Measurements from ENCODE around the gene RDH13. TPM values are rescaled to one million over a fixed set of nuclear protein-coding genes. Genes with fewer than 3 reads are reported as not detected.
"Not testable (repeated sequence)": the region's sequence is repeated elsewhere in the genome, so short reads cannot be mapped to it uniquely, and the experiment has no call there.

The RDH13 gene
- total RNA-seq, 4 donors from 2014 or later = 11.1 to 16.4 (median 12.3) TPM

- 88% methylated on average over 7 of the region's 9 CpGs for WGBS
- no peak for TF ChIP-seq EP300 (IDR thresholded peaks at IDR 0.05)
- no peak for TF ChIP-seq POLR2A (IDR thresholded peaks at IDR 0.05; ENCODE audit: low read depth)
- no peaks in the 10 kb centered on the region for H3K9me3 ChIP-seq
- no peaks in the 10 kb centered on the region for H3K4me1 ChIP-seq
- no peaks in the 10 kb centered on the region for H3K27me3 ChIP-seq
- H3K4me3 ChIP-seq = no peak overlapping the region
- no peak for DNase-seq (ENCODE audit: extremely low spot score)
- no peak overlapping the region for H3K27ac ChIP-seq (replicated peaks in 1 of 4)
- peaks cover 21 to 68% (median 53%) of the 10 kb centered on the region in 4 donors for H3K36me3 ChIP-seq
- intact Hi-C loops (cut with DNase I) = no loop called here
Observed at GRCh38 chr19:55042344-55042678, 20.6 kb downstream of the RDH13 start.

DNA sequence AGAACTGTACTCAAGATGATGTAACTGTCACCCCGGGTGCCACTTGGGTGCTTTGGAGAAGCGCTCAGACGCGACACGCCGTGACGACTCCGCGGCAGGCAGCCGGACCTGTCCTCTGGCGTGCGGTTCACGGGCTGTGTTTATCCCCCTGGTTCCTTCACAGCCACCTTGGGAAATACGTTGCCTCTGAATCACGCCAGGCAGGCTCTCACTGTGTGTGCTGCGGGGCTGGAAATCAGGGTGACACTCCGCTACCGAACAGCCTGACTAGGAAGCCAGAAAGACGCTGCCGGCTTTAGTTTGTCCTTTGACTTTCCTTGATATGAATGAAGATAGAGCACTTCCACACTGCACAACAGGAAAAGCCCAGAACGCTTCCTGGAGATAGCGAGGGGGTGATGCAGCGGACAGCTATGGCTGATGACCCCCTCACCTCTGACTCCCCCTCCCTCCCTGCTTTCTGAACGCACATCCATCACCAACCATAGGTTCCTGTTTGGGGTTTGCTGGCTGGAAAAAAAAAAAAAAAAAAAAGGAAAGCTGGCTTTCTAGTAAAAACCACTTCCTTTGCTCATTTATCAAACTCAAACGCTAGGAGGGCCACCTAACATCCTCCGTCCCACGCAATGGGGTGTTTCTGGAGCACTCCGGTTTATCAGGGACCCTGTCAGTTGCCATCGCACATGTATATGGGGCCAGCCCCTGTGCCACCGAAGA is 21.2 kb downstream of the RDH13 start:
- Histone ChIP-seq H3K27me3 (no peaks in the 10 kb centered on the region), H3K4me1 (no peaks in the 10 kb centered on the region), H3K4me3 (no peak overlapping the region), H3K36me3 (peaks cover 15 to 62% (median 48%) of the 10 kb centered on the region in 4 donors), H3K27ac (replicated peaks in 1 of 4) (no peak overlapping the region), H3K9me3 (no peaks in the 10 kb centered on the region)
- intact Hi-C loops (cut with DNase I) = no loop called here
- 62% methylated on average over 30 of the region's 30 CpGs for WGBS
- no peak for TF ChIP-seq POLR2AphosphoS5 (IDR thresholded peaks at IDR 0.05)
- TF ChIP-seq POLR2A (IDR thresholded peaks at IDR 0.05; ENCODE audit: low read depth) = no peak
- no peak for TF ChIP-seq CTCF (IDR thresholded peaks at IDR 0.05)
- TF ChIP-seq EP300 (IDR thresholded peaks at IDR 0.05) = no peak
- no peak for DNase-seq (ENCODE audit: extremely low spot score)

DNA sequence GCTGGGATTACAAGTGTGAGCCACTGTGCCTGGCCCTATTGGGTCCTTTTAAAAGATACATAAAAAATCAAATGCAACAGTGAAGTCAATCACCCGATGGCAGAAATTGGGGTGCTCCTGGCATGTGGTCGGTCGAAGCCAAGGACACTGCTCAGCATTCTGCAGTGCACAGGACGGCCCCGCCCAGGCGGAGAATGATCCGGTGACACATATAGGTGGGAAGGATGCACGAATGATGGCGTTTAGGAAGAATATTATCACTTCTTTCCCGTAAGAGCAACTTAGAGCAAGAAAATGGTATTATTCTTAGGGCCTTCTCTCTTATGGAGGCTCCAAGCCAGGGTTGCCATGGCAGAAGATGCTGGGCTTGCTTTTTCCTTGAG is 21.7 kb downstream of the RDH13 start:
- WGBS = 91% methylated on average over 10 of the region's 10 CpGs
- H3K4me1 ChIP-seq = no peaks in the 10 kb centered on the region
- intact Hi-C loops (cut with DNase I) = no loop called here
- H3K27ac ChIP-seq (replicated peaks in 1 of 4) = no peak overlapping the region
- no peaks in the 10 kb centered on the region for H3K27me3 ChIP-seq
- DNase-seq (ENCODE audit: extremely low spot score) = no peak
- H3K36me3 ChIP-seq = peaks cover 13 to 57% (median 42%) of the 10 kb centered on the region in 4 donors
- no peaks in the 10 kb centered on the region for H3K9me3 ChIP-seq
- TF ChIP-seq POLR2A (IDR thresholded peaks at IDR 0.05; ENCODE audit: low read depth) (no peak), EP300 (IDR thresholded peaks at IDR 0.05) (no peak), CTCF (IDR thresholded peaks at IDR 0.05) (no peak), POLR2AphosphoS5 (IDR thresholded peaks at IDR 0.05) (no peak)
- H3K4me3 ChIP-seq = no peak overlapping the region

DNA sequence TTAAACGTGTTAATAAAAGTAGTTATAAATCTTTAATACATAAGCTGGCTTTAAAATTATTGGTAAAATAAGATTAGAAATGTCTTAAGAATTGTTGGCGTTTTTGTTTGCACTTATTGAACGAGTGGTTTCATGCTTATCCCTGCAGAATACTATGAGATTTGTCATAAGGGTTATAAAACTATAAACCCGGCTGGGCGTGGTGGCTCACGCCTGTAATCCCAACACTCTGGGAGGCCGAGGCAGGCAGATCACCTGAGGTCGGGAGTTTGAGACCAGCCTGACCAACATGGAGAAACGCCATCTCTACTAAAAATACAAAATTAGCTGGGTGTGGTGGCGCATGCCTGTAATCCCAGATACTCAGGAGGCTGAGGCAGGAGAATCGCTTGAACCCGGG is 22.3 kb downstream of the RDH13 start:
- WGBS = 85% methylated on average over 12 of the region's 12 CpGs
- DNase-seq (ENCODE audit: extremely low spot score); H3K9me3 ChIP-seq; H3K27me3 ChIP-seq; H3K4me1 ChIP-seq; H3K27ac ChIP-seq (replicated peaks in 1 of 4); intact Hi-C loops (cut with DNase I); H3K4me3 ChIP-seq: not testable (repeated sequence)
- H3K36me3 ChIP-seq = peaks cover 13 to 51% (median 36%) of the 10 kb centered on the region in 4 donors

- WGBS = no CpG with 5 or more reads among the region's 6 CpGs
- DNase-seq (ENCODE audit: extremely low spot score); H3K4me3 ChIP-seq; H3K27me3 ChIP-seq; H3K4me1 ChIP-seq; intact Hi-C loops (cut with DNase I); H3K27ac ChIP-seq (replicated peaks in 1 of 4); H3K9me3 ChIP-seq: not testable (repeated sequence)
- H3K36me3 ChIP-seq = peaks cover 0 to 21% (median 8%) of the 10 kb centered on the region in 4 donors
Observed at GRCh38 chr19:55037603-55038002, 25.3 kb downstream of the RDH13 start.

GRCh38 chr19:55036058-55036457 is 26.9 kb downstream of the RDH13 start:
- no peak for DNase-seq (ENCODE audit: extremely low spot score)
- Histone ChIP-seq H3K9me3 (no peaks in the 10 kb centered on the region), H3K4me3 (no peak overlapping the region), H3K27ac (replicated peaks in 1 of 4) (no peak overlapping the region), H3K4me1 (no peaks in the 10 kb centered on the region), H3K36me3 (peaks cover 0 to 5% (median 0%) of the 10 kb centered on the region in 4 donors), H3K27me3 (no peaks in the 10 kb centered on the region)
- intact Hi-C loops (cut with DNase I) = no loop called here
- TF ChIP-seq EP300 (IDR thresholded peaks at IDR 0.05) = no peak
- TF ChIP-seq POLR2AphosphoS5 (IDR thresholded peaks at IDR 0.05) = no peak
- TF ChIP-seq CTCF (IDR thresholded peaks at IDR 0.05) = no peak
- 92% methylated on average over 2 of the region's 2 CpGs for WGBS
